HEK293 (cell line): ENCODE results near the gene TTR.

Experiments used
- KLF10 ChIP-seq: fragments of 450-650 bp; IDR thresholded peaks from 2 replicates; pipeline ENCODE4 v1.5.1; 2018; ENCODE audit warnings: missing biosample characterization, mild to moderate bottlenecking, missing genetic modification characterization
- YY1 ChIP-seq: fragments of 450-650 bp; formaldehyde crosslinking; IDR thresholded peaks from 2 replicates; pipeline ENCODE4 v1.5.1; 2018; ENCODE audit warnings: missing biosample characterization, missing genetic modification characterization
- ZBTB20 ChIP-seq: fragments of 450-650 bp; formaldehyde crosslinking; IDR thresholded peaks from 2 replicates; pipeline ENCODE4 v1.5.1; 2016; ENCODE audit warnings: missing biosample characterization, missing genetic modification characterization
- ZNF121 ChIP-seq: fragments of 450-650 bp; formaldehyde crosslinking; IDR thresholded peaks from 2 replicates; pipeline ENCODE4 v1.5.1; 2016; ENCODE audit warnings: missing biosample characterization, missing genetic modification characterization
- ZNF133 ChIP-seq: fragments of 450-650 bp; formaldehyde crosslinking; IDR thresholded peaks from 2 replicates; pipeline ENCODE4 v1.5.1; 2016; ENCODE audit warnings: missing biosample characterization, missing genetic modification characterization
- ZNF174 ChIP-seq: fragments of 450-650 bp; formaldehyde crosslinking; IDR thresholded peaks from 2 replicates; pipeline ENCODE4 v1.5.0; 2017; ENCODE audit warnings: missing biosample characterization, mild to moderate bottlenecking, missing genetic modification characterization
- ZNF23 ChIP-seq: fragments of 450-650 bp; formaldehyde crosslinking; IDR thresholded peaks from 2 replicates; pipeline ENCODE4 v1.5.1; 2016; ENCODE audit warnings: missing biosample characterization, missing genetic modification characterization, borderline replicate concordance
- ZNF560 ChIP-seq: fragments of 450-650 bp; formaldehyde crosslinking; IDR thresholded peaks from 2 replicates; pipeline ENCODE4 v1.5.1; 2017; ENCODE audit warnings: missing biosample characterization, missing genetic modification characterization, borderline replicate concordance
- TF ChIP-seq, protein P1 (sequence below): fragments of 450-650 bp; formaldehyde crosslinking; IDR thresholded peaks from 2 replicates; pipeline ENCODE4 v1.5.1; 2016; ENCODE audit warnings: missing biosample characterization, missing genetic modification characterization
- TF ChIP-seq, protein P2 (sequence below): fragments of 450-650 bp; formaldehyde crosslinking; IDR thresholded peaks from 2 replicates; pipeline ENCODE4 v1.5.1; 2016; ENCODE audit warnings: missing biosample characterization, missing genetic modification characterization

DNA sequence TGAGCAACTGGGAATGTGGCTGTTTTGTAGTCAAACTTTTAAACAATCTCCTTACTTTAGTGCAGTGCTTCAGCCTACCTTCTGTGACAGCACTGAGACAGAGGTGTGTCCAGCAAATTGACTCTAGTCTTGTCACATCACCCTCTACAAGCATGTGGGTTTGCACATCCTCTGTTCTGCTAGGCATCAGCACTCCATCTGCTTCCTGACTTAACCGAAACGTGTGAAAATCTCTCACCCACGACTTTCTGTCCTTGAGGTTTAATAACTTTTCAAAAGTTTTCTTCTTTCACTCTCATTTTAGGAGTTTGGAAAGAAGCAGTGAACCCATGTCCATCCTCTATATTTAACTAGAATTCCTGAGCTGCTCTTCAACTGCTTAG, 42.6 kb downstream of the TTR start:
- TF ChIP-seq ZNF560 (tag by site-specific recombination): no peak
- TF ChIP-seq, protein P1, sequence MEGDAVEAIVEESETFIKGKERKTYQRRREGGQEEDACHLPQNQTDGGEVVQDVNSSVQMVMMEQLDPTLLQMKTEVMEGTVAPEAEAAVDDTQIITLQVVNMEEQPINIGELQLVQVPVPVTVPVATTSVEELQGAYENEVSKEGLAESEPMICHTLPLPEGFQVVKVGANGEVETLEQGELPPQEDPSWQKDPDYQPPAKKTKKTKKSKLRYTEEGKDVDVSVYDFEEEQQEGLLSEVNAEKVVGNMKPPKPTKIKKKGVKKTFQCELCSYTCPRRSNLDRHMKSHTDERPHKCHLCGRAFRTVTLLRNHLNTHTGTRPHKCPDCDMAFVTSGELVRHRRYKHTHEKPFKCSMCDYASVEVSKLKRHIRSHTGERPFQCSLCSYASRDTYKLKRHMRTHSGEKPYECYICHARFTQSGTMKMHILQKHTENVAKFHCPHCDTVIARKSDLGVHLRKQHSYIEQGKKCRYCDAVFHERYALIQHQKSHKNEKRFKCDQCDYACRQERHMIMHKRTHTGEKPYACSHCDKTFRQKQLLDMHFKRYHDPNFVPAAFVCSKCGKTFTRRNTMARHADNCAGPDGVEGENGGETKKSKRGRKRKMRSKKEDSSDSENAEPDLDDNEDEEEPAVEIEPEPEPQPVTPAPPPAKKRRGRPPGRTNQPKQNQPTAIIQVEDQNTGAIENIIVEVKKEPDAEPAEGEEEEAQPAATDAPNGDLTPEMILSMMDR (tag by site-specific recombination): no peak
- TF ChIP-seq, protein P2, sequence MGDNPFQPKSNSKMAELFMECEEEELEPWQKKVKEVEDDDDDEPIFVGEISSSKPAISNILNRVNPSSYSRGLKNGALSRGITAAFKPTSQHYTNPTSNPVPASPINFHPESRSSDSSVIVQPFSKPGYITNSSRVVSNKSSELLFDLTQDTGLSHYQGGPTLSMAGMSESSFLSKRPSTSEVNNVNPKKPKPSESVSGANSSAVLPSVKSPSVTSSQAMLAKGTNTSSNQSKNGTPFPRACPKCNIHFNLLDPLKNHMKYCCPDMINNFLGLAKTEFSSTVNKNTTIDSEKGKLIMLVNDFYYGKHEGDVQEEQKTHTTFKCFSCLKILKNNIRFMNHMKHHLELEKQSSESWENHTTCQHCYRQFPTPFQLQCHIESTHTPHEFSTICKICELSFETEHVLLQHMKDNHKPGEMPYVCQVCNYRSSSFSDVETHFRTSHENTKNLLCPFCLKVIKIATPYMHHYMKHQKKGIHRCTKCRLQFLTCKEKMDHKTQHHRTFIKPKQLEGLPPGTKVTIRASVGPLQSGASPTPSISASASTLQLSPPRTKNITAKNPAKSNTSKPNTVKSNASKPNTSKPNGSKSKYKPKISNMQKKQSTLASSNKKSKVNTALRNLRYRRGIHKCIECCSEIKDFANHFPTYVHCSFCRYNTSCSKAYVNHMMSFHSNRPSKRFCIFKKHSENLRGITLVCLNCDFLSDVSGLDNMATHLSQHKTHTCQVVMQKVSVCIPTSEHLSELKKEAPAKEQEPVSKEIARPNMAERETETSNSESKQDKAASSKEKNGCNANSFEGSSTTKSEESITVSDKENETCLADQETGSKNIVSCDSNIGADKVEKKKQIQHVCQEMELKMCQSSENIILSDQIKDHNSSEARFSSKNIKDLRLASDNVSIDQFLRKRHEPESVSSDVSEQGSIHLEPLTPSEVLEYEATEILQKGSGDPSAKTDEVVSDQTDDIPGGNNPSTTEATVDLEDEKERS (tag by site-specific recombination): no peak
- no peak for TF ChIP-seq KLF10 (tag by site-specific recombination)
- no peak for TF ChIP-seq ZNF133 (tag by site-specific recombination)
- TF ChIP-seq ZNF121: no peak
- no peak for TF ChIP-seq ZBTB20
- TF ChIP-seq YY1 (tag by site-specific recombination): no peak
- no peak for TF ChIP-seq ZNF174 (tag by site-specific recombination)
- TF ChIP-seq ZNF23 (tag by site-specific recombination): no peak
